ENCODE results near the gene LRRC27. TPM values are rescaled to one million over a fixed set of nuclear protein-coding genes. Genes with fewer than 3 reads are reported as not detected.

LRRC27 gene
- total RNA-seq, 1 donor: 13.4 TPM

DNA sequence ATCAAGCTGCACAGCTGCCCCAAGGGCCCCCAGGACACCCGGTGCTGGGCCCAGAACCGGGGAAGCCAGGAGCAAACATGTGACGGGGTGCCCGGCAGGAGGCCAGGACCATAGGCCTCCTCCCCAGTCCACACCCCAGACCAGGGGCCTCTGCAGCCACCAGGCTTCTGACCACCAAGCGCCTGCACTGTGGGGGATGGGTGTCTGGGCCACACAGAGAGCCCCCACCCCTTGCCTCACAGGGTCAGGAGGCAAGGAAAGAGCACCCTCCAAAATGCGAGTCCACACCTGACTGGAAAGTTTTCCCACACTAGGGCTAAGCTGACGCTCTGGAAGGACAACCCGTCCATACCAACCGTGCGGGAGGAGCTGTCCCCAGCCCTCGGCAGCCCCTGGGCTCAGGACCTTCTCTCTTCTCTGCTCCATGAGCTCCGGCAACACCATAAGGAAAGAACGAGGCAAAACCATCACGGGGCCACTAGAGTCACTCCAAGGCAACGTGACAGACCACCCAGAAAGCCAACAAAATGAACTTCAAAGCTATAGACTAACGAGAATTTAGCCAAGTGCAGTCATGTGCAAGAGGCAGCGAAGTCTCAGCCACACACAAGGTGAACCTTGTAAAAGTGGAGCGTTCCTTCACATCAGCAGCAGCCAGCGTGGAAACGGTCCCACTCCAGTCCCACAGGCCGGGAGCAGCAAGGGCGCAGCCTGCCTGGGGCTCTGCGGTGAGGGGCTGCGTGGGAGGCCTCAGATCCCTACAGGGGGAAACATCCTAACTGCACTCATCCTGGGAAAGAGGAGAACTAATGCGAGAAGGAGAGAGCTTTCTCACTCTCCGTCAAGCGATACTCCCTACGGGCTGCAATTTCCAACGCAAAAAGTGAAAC is 29.3 kb upstream of the LRRC27 start:
- H3K9me3 ChIP-seq (ENCODE audit: low read depth, low read length): no peaks in the 10 kb centered on the region
- H4K20me1 ChIP-seq (ENCODE audit: insufficient read depth, low read length): peaks cover 8% of the 10 kb centered on the region
- TF ChIP-seq, protein P1, sequence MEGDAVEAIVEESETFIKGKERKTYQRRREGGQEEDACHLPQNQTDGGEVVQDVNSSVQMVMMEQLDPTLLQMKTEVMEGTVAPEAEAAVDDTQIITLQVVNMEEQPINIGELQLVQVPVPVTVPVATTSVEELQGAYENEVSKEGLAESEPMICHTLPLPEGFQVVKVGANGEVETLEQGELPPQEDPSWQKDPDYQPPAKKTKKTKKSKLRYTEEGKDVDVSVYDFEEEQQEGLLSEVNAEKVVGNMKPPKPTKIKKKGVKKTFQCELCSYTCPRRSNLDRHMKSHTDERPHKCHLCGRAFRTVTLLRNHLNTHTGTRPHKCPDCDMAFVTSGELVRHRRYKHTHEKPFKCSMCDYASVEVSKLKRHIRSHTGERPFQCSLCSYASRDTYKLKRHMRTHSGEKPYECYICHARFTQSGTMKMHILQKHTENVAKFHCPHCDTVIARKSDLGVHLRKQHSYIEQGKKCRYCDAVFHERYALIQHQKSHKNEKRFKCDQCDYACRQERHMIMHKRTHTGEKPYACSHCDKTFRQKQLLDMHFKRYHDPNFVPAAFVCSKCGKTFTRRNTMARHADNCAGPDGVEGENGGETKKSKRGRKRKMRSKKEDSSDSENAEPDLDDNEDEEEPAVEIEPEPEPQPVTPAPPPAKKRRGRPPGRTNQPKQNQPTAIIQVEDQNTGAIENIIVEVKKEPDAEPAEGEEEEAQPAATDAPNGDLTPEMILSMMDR (IDR thresholded peaks at IDR 0.05; ENCODE audit: extremely low read depth, low read depth, low read length): no peak
- peaks cover 17% of the 10 kb centered on the region for H3K27me3 ChIP-seq (ENCODE audit: insufficient read depth, low read length)
- no peak overlapping the region for H3K27ac ChIP-seq (ENCODE audit: low read depth, low read length)
- DNase-seq (ENCODE audit: insufficient read length, low spot score, missing footprints): peak; percentile 73
- no peaks in the 10 kb centered on the region for H3K36me3 ChIP-seq (ENCODE audit: insufficient read depth, low read length)
- no peaks in the 10 kb centered on the region for H3K79me2 ChIP-seq (ENCODE audit: insufficient read depth, low read length)
- no peak overlapping the region for H3K4me2 ChIP-seq (ENCODE audit: insufficient read depth, low read length)
- no peak overlapping the region for H2AFZ ChIP-seq (ENCODE audit: low read length)
- no peak overlapping the region for H3K4me3 ChIP-seq (ENCODE audit: insufficient read depth, low read length)
- H3K4me1 ChIP-seq (ENCODE audit: insufficient read depth, low read length): no peaks in the 10 kb centered on the region

DNA sequence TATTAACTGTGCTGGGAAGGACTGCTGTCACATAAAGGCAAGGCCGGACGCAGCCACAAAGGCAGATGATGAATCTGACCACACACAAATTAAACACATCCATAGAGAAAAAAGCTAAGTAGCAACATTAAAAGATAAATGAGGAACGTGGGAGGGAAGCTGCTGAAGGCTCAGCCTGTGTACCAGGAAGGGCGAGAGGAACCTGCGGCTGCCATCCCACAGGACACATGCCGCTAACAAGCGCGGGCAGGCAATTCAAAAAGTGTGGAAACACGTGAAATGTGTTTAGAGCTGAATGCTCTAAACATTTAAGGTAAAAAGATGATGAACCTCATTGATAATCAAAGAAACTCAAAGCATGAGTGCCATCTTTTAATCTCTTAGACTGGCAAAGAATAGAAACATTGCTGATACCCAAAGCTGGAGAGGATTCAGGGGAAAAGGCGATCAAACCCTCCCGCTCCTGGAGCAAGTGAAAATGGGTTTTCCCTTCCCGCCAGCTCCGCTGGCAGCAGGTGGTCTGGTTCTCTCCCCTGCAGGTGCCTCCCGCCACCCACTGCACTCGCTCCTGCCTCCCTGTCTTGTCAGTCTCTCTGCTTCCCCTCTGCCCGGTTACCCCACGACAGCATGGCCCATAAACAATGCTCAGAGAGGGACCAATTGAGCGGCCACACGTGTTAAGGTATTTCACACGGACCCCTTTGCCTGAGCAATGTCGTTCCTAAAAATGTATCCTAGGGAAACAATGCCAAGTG is 28.5 kb upstream of the LRRC27 start:
- no peak overlapping the region for H3K4me3 ChIP-seq (ENCODE audit: insufficient read depth, low read length)
- TF ChIP-seq, protein P1 (IDR thresholded peaks at IDR 0.05; ENCODE audit: extremely low read depth, low read depth, low read length): no peak

DNA sequence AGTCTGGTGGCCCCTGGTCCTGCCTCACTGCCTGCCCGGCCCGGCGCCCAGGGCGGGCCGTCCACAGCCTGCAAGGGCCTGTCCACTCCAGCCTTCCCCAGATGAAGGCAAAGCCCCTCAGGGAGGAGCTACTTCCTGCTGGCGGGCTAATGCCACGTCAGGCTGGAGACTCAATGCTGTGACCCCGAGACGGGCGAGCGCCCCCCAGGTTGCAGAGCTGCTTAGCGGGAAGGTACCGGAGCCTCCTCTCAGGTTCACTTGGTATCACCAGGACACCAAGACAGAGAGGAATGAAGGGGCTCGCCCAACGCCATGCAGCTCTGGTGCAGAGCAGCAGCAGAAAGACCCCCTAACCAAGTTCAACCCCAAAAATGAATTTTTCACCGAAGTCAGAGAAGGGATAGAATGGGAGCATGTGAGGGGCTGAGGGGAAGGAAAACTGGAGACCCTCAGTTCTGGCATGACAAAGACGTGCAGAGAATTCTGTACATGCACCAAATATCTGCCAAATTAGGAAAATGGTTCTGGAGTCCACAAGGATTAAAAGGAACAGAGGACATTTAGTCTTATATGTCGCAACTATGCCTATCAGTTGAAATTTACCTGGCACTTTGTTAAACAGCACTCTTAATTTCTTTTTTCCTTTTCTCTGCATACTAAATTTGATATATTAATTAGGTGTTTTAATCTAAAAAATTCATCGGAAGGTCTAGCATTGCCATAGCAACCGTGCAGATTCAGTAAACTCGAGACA is 27.1 kb upstream of the LRRC27 start:
- Histone ChIP-seq H3K27me3 (ENCODE audit: insufficient read depth, low read length) (peaks cover 26% of the 10 kb centered on the region), H3K27ac (ENCODE audit: low read depth, low read length) (no peak overlapping the region)

More for the DNA sequence above, 28.5 kb upstream of the LRRC27 start:
- Histone ChIP-seq H4K20me1 (ENCODE audit: insufficient read depth, low read length) (peaks cover 6% of the 10 kb centered on the region), H3K27ac (ENCODE audit: low read depth, low read length) (no peak overlapping the region), H3K4me2 (ENCODE audit: insufficient read depth, low read length) (no peak overlapping the region), H3K4me1 (ENCODE audit: insufficient read depth, low read length) (peaks cover under 1% of the 10 kb centered on the region), H3K36me3 (ENCODE audit: insufficient read depth, low read length) (no peaks in the 10 kb centered on the region), H3K27me3 (ENCODE audit: insufficient read depth, low read length) (peaks cover 17% of the 10 kb centered on the region), H3K79me2 (ENCODE audit: insufficient read depth, low read length) (no peaks in the 10 kb centered on the region), H3K9me3 (ENCODE audit: low read depth, low read length) (no peaks in the 10 kb centered on the region), H2AFZ (ENCODE audit: low read length) (no peak overlapping the region)
- peak; percentile 65 for DNase-seq (ENCODE audit: insufficient read length, low spot score, missing footprints)

More for the DNA sequence above, 27.1 kb upstream of the LRRC27 start:
- Histone ChIP-seq H3K4me3 (ENCODE audit: insufficient read depth, low read length) (no peak overlapping the region), H3K4me1 (ENCODE audit: insufficient read depth, low read length) (peaks cover 4% of the 10 kb centered on the region), H3K79me2 (ENCODE audit: insufficient read depth, low read length) (no peaks in the 10 kb centered on the region), H4K20me1 (ENCODE audit: insufficient read depth, low read length) (peaks cover 6% of the 10 kb centered on the region), H3K4me2 (ENCODE audit: insufficient read depth, low read length) (no peak overlapping the region), H2AFZ (ENCODE audit: low read length) (no peak overlapping the region), H3K36me3 (ENCODE audit: insufficient read depth, low read length) (no peaks in the 10 kb centered on the region), H3K9me3 (ENCODE audit: low read depth, low read length) (no peaks in the 10 kb centered on the region)
- peak; percentile 58 for DNase-seq (ENCODE audit: insufficient read length, low spot score, missing footprints)
- TF ChIP-seq, protein P1 (IDR thresholded peaks at IDR 0.05; ENCODE audit: extremely low read depth, low read depth, low read length): no peak

Data from osteoblast (primary cell).